ENCODE results near the gene NACC1.
"Not testable (repeated sequence)": the region's sequence is repeated elsewhere in the genome, so short reads cannot be mapped to it uniquely, and the experiment has no call there.

NACC1 gene

DNA sequence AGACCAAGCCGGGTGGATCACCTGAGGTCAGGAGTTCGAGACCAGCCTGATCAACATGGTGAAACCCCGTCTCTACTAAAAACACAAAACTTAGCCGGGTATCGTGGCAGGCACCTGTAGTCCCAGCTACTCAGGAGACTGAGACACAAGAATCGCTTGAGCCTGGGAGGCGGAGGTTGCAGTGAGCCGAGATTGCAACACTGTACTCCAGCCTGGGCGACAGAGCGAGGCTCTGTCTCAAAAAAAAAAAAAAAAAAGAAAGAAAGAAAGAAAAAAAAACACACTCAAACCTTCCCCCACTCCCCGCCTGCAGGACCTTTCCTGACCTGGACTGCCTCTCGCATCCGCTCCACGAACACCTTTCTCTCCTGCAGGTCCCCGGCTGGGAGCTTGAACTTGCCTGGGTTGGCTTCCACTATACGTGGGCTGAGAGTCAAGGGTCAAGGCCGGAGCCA, 31.1 kb downstream of the NACC1 start:
- DNase-seq: not testable (repeated sequence)

DNA sequence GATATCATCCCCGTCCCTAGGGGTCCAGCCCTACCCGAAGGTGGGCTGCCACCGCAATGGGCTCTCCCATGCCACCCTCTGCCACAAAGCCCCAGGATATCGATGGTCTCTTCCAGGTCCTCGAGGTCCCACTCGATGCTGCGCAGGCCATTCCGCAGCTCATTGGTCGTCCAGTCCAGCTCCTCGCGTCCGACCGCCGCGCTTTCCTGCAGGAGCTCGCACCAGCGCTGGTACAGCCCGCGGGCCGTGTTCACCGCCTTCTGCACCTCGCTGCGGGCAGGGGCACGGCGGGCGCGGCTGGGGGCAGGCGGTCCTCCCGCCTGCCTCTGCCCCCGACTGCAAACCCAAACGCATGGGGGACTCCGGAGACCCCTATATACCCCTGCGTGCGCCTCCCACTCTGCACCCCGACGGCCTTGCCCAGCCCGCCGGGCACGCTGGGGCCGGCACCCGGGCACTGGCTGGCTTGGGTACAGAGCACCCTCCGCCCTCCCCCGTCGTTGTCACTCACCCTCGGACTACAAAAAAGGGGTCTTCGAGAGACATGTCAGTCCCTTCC, 31.6 kb downstream of the NACC1 start:
- peak in 2 of 5 donors; percentile 12 to 49 for DNase-seq

DNA sequence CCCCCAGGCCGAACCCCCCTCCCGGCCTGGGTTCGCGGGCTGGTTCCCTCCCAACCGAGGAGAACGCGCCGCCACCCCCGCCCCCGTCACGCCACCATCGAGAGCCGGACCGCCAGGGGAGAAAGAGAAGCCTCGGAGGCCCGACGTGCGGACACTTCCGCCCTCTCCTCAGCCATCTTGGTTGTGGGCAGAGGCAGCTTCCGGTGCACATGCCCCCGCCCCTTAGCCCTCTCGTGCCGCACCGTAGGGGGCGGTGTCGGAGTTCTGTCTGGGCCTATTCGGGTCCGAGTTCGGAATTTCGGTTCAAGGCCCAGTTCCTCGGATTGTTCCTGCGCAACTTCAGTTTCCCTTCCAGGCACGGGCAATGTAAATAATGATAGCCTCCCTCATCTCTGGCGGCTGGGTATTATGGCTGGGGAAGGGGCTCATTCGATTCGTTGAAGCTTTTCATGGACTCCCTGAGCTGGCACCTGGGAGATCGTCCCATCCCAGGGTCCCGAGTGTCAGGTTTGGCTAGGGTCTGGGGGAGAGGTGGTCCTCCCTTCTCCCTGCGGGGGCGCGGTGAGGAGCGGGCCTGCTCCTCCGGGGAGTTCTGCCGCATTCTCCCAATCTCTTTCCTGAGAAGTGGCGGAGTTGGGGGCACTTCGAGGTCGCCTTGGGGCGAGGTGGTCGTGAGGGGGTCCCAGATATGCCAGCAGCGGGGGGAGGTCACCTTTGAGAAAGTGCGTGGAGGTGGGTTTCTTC, 32.3 kb downstream of the NACC1 start, which contains the start of the genes IER2 and STX10:
IER2 (plus strand) TSS at position 225 of the 744 bp plus-strand sequence. CDS start 2,776 bp downstream, outside the sequence.
STX10 (minus strand) TSS at position 189 of the 744 bp plus-strand sequence. CDS start 202 bp downstream, outside the sequence.
- peak; percentile 88 to 95 (median 91) for DNase-seq

DNA sequence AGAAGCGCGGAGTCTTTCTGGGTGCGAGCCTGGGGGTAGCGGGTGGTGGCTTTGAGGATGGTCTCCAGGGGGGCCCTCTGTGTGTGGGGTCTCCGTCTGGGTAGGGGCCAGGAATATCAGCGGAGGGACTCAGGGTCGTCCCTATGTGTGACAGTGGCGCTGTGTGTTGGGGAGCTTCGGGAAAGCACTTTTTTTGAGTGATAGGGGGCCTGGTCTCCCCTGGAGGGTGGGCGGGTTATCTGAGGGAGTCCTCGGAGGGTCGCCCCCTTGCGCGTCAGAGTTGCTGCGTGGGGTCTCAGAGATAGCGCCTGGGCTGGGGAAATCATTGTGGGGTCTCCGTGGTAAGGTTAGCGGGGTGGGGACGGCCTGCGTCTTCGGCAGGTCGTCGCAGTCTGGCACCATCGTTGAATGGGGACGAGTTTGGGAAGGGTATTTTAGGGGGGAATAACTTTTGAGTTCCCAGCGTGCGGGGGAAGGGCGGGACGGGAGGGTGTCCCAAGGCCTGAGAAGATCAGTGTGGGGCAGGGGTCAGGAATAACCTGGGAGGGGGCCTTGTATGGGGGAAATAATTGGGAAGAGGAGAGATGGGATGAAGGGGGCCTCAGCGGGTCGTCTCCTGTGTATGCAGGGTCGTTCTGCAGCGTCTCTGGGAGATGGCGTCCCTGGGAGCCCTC, 33.0 kb downstream of the NACC1 start:
- DNase-seq: peak in 1 of 5 donors; percentile 11

DNA sequence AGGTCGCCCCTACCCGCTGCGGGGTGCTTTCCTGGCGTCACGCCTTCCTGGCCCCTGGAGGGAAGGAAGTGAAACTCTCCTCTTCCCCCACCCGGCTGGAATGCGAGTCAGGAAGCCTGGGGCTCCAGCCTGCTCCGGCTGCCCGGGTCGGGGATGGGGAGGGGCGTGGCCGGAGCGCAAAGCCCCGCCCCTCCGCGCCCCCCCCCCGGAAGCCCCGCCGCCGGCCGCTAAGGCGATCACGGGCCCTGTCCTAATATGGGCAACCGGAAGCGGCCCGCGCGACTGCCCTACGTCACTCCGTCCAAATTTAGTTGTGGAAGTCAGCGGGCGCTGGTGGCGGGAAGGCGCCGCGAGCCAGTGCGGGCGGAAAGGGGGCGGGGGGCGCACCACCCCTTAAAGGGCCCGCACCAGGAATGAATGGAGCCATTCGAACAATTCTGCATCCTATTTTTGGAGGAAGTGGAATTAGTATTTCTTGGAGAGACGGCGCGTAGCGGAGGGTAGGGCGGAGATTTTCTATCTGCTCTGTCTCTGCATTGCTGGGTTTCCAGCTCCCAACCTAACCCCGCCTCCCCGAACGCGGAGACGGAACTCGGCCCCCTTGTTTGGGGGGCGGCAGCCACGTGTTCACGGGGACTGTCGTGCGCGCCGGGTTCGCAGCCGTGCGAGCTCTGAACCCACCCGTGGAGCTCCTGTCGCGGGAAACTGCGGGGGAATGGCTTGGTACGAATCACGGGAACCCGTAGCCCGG, 33.7 kb downstream of the NACC1 start:
- peak; percentile 92 to 97 (median 94) for DNase-seq

DNA sequence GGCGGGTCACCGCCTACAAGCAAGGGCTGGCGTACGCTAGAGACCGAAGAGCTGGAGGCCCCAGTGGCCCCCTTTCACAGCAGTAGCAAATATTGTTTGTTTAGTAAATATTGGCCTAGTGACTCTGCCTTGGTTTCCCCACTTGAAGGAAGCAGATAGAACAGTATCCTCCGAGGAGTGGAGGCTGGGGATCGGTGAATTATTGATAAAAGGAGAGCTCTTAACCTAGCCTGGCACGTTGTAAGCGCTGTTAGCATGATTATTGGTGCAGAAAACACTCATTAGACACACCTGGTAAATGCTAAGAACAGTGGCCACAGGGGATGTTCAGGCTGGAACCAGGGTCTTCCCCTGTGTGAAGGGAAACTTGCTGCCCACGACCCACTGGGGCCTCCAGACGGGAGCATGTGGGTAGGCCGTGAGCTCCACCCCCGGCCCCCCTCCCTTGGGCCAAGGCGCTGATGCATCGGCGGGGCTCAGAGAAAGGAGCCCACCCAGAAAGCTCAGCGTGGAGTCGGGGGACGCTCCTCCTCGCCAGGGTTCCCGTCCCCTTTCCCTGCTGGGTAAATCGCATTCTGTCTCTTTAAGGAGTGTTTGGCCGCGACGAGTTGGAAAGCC, 34.4 kb downstream of the NACC1 start:
- no peak for DNase-seq

DNA sequence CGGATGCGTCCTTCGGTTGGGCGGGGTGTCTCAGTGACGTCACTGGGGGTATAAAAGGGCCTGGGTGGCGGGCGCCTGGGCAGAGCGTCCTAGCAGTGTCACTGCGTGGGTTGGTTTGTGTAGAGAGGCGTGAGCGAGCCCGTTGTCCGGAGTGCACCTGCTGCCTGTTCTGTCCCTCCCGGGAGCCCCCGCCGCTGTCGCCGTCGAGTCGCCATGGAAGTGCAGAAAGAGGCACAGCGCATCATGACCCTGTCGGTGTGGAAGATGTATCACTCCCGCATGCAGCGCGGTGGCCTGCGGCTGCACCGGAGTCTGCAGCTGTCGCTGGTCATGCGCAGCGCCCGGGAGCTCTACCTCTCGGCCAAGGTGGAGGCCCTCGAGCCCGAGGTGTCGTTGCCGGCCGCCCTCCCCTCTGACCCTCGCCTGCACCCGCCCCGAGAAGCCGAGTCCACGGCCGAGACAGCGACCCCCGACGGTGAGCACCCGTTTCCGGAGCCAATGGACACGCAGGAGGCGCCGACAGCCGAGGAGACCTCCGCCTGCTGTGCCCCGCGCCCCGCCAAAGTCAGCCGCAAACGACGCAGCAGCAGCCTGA, 35.0 kb downstream of the NACC1 start:
- peak; percentile 88 to 98 (median 94) for DNase-seq

DNA sequence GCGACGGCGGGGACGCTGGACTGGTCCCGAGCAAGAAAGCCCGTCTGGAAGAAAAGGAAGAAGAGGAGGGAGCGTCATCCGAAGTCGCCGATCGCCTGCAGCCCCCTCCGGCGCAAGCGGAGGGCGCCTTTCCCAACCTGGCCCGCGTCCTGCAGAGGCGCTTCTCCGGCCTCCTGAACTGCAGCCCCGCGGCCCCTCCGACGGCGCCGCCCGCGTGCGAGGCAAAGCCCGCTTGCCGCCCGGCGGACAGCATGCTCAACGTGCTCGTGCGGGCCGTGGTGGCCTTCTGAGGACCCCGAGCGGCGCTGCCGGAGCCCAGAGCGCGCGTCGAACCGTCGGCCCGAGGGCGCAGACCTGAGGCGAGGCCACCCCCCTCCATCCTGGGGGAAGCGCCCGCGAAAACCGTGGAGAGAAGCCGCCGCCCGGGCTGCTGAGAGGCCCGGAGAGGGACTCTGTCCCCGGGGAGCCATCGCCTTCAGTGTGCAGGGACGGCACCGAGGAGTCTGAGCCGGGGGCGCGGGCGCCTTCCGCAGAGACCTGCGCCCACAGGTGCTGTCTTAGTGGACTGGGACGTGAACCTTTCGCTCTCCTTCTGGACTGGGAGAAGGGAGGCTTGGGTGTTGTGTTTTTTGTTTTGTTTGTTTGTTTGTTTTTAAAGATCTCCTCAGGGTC, 35.6 kb downstream of the NACC1 start:
- DNase-seq: no peak

DNA sequence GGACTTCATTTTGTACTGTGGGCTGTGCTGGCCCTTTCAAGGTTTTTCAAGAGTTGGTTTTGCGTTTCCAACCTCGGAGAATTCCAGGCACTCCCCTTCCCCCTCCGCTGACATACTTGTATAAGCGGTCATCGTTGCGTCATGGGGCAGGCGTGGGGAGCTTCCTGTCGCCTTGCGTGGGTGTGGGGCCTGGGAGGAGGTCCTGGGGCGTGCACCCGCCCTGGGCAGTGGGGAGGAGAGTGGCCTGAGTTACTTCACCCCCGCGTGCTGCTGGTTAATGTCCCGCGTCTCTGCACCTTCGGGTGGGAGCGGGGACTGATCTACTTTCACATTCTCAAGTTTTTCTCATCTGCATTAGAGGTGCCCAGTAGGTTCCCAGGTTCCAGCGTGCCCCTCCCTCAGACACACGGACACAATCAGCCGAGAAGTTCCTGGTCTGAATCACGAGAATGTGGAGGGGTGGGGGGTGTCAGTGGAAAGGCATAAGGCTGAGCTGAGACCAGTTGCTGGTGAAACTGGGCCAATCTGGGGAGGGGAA, 36.2 kb downstream of the NACC1 start:
- peak in 3 of 5 donors; percentile 42 to 75 (median 46) for DNase-seq

DNA sequence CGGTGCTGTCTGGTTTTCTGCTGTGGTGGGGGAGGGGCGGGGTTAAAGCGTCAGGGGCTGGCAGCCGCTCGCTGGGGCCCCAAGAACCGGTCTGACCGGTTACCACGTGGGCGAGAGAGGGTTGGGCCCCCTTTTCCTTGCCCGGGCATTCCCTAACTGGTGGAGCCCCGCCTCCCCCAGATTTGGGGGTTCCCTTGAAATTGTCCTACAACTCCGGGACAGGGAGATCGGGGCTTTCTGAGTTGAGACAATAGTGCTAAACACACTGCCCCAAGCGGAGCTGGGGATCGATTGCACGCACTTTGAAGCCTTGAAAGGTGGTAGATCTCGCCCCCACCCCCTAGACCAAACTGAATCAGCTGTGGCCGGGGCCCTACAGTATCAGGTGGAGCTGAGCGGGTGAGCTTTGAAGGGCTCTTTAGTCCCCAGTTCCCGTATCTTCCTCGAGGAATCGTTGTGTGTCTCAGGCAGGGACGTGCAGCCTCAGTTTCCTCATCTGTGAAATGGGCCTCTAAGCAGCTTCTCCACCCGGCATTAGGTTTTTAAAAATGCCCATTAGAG, 36.9 kb downstream of the NACC1 start:
- peak; percentile 67 to 84 (median 73) for DNase-seq

DNA sequence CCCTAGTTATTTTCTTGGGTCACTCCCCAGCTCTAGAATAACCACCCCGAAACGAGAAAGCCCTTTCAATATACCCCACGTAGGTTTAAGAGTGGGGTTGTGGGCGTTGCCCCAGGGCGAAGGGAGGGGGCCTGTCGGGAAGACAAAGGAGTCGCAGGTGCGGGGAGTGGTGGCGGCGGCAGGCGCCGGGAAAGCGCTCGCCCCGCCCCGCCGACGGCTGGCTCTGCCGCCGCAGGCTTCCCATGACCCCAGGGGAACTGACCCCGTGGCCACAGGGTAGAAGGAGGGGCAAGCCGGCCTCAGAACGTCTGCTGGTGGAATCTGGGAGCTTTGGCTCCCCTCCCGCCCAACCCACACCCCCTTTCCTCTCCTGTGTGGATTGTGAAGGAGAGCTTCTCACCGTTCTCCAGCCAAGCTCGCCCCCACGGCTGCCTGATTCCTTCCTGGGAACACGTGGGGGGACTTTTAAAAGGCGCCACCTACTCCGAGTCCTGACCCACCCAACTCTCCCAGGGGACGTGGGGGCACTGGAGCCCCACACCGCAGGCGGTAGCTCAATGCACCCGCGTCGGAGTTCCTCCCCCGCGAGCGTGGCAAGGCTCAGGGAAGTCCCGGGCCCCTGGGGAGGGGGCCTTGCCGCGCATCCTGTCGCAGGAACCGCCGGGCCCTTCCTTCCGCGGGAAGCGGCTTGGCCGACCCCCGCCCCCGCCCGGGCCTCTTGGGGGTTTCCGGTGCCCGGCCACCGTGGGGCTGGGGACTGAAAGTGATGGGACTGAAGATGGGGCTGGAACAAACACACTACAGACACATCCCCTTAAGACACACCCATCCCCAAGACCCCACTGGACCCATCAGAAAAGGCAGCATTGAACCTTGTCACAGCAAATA, 37.7 kb downstream of the NACC1 start:
- DNase-seq: peak; percentile 63 to 89 (median 68)

DNA sequence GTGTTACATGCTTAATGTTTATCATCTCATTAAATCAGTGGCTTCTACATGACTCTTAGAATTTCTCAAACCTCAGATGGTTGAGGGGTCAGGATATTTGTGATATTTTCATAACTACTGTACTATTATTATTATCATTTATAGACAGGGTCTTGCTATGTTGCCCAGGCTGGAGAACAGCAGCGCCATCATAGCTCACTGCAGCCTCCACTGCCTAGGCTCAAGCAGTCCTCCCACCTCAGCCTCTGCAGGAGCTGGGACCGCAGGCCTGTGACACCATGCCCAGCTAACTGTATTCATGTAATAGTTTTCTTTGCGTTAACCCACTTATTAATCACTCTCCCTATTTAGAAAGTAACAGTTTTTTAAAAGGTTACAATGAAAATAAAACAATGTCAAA, 41.6 kb downstream of the NACC1 start:
- no peak for DNase-seq

DNA sequence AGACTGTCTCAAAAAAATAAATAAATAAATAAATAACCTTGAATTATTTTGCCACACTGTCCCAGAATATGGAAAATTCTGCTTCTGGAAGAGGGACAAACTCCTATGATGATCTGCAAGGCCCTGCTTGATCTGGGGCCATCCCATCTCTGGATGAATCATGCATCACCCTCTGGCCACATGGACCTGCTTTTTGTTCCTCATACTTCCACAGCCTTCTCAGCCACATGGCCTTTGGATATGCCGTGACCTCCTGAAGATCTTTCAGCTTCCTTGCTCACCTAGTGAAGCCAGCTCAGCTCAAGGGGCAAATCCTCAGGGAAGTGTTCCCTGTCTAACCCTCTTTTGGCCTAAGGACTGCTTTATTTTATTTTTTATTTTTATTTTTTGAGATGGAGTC, 42.5 kb downstream of the NACC1 start:
- DNase-seq: no peak

DNA sequence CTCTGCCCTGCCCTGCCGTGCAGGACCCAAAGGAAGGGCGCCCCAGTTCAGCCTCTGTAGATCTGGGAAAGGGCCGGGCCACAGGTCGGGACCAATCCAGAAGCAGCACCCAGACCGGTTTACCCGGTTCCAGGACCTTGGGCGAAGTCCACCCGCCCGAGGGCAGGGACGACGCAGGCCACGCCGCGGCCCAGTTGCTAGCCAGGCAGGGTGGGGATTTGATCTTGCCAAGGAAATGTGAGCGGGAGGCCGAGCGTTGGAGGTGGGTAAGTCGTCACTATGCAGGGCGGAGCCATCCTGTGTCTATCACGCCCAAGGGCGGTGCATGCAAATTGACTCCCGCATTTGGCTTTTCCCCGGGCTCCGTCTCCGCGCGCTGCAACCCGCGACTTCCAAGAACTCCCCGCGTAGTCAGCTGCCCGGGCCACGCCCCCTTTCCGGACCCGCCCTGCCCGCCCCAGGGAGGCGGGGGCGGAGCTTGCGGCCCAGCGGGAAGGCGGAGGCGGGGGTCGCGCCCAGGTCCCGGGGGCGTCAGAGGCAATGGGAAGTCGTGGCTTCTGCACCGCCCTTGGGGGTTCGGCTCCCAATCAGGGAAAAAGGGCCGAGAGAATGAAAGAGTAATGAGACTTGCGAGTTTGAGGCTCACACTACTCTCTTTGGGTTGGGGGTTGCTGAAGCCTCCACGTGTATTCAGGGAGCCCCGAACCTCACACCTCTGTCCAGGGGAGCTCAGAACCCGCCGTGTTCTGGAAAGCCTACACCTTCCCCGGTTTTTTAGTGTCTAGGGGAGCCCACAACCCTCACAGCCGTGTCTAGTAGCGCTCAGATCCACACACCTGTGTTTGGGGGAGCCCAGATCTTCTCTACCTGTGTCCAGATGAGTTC, 44.9 kb downstream of the NACC1 start:
- peak; percentile 73 to 97 (median 77) for DNase-seq

DNA sequence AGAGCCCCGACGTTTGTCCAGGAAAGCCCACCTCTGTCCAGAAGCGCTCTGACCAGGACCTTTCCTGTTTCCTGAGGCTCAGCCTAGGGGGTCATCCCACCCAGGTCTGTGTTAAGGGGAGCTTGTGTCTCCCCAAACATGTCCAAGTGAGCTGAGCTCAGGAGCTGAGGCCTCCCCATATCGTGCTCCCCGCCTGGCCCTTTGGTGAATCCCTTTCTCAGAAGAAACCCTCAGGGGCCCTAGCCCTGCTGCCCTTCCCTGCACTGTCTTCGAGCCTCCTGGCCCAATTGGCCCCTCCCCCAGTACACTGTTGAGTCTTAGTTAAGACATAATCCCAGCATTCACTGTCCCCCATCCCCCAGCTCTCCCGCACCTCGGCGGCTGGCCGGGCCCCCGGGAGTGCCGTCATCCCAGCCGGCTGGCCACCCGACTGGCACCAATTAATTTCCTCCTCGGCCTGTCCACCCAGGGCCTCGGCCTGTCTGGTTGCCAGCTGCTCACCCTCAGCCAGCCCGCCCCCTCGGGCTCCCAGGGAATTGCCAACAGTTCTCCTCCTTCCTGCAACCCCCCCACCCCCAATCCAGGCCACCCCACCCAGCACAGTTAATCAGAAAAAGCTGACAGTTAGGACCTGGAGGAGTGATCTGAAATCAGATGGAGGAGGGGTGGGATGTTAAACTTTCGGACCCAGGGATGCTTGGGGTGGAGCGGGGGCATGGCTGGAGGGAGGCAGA, 45.7 kb downstream of the NACC1 start:
- peak in 3 of 5 donors; percentile 22 to 71 (median 24) for DNase-seq

DNA sequence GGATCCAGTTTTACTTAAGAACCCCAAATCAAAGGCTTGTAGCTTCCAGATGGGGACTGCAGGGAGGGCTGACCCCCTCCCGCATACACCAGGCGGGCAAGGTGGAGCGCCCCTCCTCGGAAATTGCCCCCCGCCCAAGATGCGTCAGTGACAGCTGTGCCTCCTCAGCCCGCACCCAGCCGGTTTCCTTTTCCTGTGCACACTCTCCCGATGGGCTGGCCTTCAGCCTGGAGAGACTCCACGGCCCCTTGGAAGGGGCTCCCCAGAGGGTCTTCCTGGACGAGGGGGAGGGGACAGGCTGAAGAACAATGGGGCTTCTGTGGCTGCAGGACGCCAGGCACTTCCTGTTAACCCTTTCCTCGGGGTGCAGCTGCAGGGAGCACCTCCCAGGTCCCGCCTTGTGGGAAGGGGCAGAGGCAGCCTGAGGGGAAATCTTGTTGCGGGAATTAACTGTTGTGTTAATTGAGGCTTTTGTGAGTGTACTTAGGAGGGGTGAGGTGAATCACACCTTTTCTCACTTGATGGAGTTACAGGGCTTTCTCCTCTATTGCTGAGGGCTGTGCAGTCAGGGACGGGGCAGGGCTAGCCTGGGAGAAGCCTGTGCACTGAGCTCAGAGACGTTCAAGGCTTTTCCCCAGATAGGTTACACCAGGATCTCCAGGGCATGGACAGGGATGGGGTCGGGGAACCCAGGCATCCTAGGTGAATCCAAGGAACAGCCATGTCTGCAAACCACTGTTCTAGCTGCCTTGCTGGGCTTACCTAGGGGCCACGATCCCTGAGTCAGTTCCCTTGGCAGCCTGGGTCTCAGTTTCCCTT, 46.5 kb downstream of the NACC1 start:
- DNase-seq: peak; percentile 22 to 49 (median 42)

All from T-helper 1 cell (primary cell).